ENCODE data around the gene TST.
A peak's percentile ranks its signal among the peaks of the same experiment; 100 is the strongest.

The TST gene

DNA sequence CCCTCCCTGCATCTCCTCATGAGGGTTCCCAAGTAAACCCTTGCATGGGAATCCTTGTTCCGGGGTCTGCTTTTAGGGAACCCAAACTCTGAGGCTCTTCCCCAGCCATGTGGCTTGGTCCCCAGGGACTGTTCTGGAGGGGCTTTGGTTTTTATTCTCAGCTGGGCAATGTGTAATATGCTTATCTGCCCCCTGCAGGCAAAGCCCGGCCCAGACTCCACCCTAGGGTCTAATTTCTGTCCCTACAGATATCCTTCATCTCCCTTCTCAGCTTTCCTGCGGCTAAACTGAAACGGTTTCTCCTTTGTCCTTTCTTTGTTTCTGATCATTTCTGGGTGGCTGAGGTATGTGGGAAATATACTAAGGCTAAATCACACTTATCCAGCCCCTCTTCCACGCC, 37.1 kb downstream of the TST start:
- DNase-seq (ENCODE audit: low spot score): no peak

DNA sequence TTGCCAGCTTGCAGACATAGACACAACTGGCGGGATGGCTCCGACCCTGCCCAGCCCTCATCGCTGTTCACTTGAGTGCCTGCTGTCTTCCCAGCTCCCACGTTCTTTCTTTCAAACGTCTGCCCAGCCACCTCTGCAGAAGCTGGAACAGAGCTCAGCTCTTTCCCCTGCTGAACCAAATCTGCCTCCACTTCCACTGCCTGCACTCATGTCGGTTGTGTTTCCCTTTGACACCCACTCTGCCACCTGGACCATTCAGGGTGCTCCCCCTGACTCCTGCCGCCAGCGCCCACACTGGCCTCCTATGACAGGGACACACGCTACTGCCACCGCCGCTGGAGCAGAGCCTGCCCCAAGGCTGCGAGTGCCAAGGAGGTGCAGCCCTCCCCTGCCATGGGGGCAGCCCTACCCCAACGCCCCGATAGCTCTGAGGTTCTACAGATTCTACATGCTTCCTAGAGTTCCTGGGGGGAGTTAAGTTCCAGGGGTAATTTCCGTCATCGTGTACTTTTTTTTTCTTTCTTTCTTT, 37.9 kb downstream of the TST start:
- DNase-seq (ENCODE audit: low spot score): no peak

GRCh38 chr22:36979016-36979910, 40.0 kb downstream of the TST start:
- DNase-seq (ENCODE audit: low spot score): no peak

DNA sequence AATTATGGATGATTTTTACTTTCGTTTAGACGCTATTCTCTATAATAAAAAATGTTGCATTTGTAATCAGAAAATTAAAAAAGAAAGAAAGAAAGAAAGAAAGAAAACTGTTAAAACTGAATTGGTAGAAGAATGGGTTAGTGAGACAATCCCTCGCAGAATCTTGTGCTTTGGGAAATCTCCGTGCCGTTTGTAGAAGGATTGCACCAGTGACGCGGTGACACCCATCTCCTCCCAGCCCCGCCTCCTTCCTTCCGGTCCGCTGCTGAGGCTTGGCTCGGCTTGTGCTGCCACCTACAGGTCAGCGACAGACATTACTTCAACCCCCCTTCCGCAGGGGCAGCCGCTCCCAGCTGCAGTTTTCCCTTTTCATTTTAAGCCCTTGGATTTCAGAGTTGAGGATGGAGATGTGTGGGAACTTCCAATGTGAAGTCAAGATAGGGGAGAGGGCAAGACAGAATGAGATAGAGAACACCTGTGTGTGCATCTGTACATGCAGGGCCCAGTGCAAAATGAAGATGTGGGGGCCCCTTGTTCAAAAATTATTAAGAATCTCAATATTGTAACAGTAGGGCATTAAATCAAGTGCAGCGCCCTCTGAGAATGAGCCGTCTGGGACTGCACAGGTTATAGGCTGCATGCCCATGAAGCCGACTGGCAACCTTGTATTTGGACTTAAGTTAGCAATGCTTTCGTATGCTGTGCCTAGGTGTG, 41.1 kb downstream of the TST start:
- DNase-seq (ENCODE audit: low spot score): peak; percentile 92

DNA sequence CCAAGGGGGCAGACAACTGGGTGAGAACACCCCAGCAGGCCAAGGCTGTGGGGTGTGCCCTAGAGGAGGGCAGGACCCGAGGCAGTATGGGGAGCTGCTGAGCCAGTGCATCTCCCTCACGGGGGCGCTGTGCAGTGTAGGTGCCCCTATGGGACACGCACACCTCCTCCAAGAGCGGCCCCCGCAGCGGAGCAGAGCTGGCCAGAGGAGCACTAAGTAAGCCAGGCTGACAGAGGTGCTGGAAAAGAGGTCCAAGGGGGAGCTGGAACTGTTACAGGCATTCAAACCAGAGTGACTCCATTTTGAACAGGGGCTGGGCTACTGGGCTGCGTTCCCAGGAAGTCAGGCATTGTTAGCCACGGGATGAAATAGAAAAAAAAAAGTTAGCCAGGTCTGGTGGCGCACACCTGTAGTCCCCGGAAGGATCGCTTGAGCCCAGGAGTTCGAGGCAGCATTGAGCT, 41.8 kb downstream of the TST start:
- DNase-seq (ENCODE audit: low spot score): peak; percentile 24

- DNase-seq (ENCODE audit: low spot score): no peak
These were observed 42.6 kb downstream of the TST start for GRCh38 chr22:36976606-36977005.

- DNase-seq (ENCODE audit: low spot score): no peak
These were observed 47.7 kb downstream of the TST start for GRCh38 chr22:36971341-36972125.

- DNase-seq (ENCODE audit: low spot score): no peak
These were observed 50.8 kb downstream of the TST start for GRCh38 chr22:36968249-36968964.

DNA sequence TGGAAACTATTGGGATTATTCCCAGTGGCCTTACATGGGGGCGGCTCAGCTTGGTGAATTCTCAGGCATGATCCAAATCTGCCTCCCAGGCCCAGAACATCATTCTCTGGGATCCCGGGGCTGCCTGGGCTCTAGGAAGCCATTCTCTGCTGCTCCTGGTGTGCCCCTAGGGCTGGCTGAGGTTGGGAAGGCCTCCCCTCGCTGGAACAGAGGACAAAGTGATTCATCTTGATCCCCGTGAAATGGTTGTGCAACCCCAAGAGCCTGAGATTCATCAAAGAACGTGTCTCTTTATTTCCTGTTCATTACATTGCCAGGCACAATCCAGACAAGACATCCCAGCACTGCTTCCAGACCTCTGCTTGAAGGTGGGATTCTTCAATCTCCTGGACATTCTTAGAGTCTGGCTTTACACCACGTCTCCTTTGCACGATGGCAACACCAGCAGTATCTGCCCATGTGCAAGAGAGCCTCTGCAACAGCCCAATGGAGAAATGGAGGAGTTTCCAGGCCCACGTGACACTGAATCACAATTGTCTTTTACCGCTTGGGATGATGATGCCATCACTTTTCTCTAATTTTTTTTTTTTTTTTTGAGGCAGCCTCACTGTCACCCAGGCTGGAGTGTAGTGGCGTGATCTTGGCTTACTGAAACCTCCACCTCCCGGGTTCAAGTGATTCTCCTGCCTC, 52.3 kb downstream of the TST start:
- DNase-seq (ENCODE audit: low spot score): no peak

DNA sequence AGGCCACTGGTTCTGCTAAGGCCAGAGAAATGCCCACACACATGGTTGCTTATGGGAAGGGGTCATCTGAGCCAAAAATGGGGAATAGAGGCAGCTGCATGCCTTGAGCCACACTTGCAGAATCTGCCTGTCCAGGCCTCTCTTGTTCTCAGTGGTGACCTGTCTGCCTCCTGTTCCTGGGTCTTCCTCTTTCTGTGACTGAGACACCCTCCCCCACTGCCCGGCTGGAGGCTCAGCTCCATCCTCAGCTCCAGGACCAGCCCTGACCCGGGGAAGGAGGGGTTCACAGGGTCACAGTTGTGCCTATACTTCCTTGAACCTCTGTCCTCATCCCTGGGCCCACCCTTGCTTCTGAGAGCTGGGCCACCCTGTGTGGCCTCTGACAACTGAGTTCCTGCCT, 53.6 kb downstream of the TST start:
- no peak for DNase-seq (ENCODE audit: low spot score)

DNA sequence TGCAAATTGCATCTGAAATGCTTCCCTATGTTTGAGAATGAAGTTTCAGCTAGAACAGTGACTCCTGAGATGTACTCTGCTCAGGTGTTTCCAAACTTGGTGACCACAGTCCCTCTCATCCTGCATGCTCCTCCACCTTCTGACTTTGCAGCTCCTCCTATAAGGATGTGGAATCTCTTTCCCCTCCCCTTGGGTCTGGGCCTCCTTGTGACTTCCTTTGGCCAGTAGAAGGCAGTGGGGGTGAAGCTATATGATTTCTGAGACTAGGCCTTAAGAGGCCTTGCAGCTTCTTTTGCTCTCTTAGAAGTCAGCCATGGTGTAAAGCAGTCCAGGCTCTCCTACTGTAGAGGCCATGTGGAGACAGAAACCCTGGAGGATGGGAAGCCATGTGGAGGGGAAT, 55.1 kb downstream of the TST start:
- no peak for DNase-seq (ENCODE audit: low spot score)

DNA sequence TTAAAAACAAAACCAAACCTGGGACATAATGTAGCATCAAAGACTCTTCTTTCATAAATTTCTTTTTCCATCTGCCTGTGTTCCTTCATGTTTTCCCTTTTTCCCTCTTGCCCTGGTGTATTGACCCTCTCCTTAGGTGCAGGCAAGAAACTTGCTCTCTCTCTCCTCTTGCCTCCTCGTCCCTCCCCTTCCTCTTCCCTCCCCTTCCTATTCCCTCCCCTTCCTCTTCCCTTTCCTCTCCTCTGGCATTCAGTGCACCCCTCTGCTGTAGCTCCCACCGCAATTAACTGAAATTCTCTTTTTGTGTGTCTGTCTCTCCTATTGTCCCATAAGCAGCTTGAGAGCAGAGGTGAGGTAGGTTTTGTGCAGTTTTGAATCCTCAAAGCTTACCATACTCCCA, 55.9 kb downstream of the TST start:
- DNase-seq (ENCODE audit: low spot score): no peak

GRCh38 chr22:36961626-36962025, 57.6 kb downstream of the TST start:
- no peak for DNase-seq (ENCODE audit: low spot score)
